IPS-18a (cell line): ENCODE data around the gene FBLN1.
A peak's percentile ranks its signal among the peaks of the same experiment; 100 is the strongest.

ENCODE experiments used
- H3K27ac ChIP-seq: one replicate; pipeline ENCODE4 v1.5.1; 2013; ENCODE audit warnings: low read length
- H3K27me3 ChIP-seq: one replicate; pipeline ENCODE4 v1.6.1; 2013; ENCODE audit warnings: mild to moderate bottlenecking, low read length; ENCODE audit not compliant: control insufficient read depth, insufficient read depth
- H3K36me3 ChIP-seq: one replicate; pipeline ENCODE4 v1.6.1; 2013; ENCODE audit warnings: low read depth, low read length; ENCODE audit not compliant: control insufficient read depth
- H3K4me1 ChIP-seq: one replicate; pipeline ENCODE4 v1.6.1; 2013; ENCODE audit warnings: low read depth, low read length; ENCODE audit not compliant: control insufficient read depth
- H3K4me3 ChIP-seq: one replicate; pipeline ENCODE4 v1.5.1; 2013; ENCODE audit warnings: low read length
- H3K9ac ChIP-seq: one replicate; pipeline ENCODE4 v1.6.1; 2013; ENCODE audit warnings: mild to moderate bottlenecking, low read length, moderate library complexity
- H3K9me3 ChIP-seq: one replicate; pipeline ENCODE4 v1.6.1; 2013; ENCODE audit warnings: low read depth, low read length; ENCODE audit not compliant: control insufficient read depth

Gene FBLN1

DNA sequence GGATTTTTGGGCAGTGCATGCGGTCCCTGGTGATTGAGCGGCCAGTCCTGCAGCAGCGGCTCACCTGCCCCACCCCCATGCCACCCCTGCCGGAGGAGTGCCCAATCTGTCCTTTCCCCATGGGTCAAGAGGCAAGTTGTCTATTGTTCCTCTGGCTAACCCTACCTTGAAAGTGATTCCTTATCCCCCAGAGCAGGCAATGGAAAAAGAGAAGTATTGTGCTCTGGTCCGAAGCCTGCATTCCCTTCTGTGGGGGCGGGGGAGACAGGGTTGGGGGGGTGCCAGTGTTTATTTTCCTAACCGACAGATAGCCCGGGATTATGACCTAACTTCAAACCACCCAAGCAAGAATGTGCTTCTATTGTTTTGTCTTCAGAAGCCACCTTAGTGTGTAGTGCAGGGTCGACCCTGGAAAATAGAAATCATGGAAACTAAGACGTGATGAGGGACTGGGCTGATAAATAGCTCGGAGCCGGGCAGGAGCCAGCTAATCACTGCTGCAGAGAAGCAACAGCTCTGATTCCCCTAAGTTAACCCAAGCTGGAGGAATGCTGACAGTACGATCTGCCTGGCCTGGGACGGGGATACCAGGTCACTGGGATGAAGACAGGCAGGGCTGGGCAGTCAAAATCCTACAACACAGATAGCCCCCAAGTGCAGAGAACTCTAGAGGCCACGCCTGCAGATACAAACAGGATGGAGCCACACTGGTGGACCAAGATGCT is 130.3 kb downstream of the FBLN1 start:
- Histone ChIP-seq H3K9me3 (no peaks in the 10 kb centered on the region), H3K4me3 (no peak overlapping the region), H3K27ac (no peak overlapping the region), H3K27me3 (no peaks in the 10 kb centered on the region), H3K9ac (no peak overlapping the region), H3K4me1 (peaks cover 30% of the 10 kb centered on the region), H3K36me3 (no peaks in the 10 kb centered on the region)

DNA sequence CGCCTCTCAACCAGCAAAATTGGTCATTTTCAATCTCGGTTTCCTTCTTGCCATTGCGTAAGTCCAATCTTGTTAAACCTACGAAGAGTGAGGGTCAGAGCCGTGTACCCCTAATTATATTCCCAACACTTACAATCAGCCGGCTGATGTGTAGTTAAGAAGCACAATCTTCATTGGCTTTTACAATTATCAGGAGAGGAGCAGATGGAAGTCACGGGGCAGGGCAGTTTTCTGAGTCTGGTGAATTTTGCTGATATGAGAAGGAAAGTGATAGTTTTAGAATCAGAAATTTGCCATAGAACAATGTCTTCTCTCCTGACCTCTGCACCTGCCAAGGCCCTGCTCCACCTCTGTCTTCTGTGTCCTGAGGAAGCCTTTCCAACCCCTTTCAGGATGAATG is 134.0 kb downstream of the FBLN1 start:
- Histone ChIP-seq H3K9me3 (no peaks in the 10 kb centered on the region), H3K4me3 (no peak overlapping the region), H3K27me3 (peaks cover 4% of the 10 kb centered on the region), H3K9ac (no peak overlapping the region), H3K4me1 (peaks cover 11% of the 10 kb centered on the region), H3K36me3 (no peaks in the 10 kb centered on the region), H3K27ac (no peak overlapping the region)

DNA sequence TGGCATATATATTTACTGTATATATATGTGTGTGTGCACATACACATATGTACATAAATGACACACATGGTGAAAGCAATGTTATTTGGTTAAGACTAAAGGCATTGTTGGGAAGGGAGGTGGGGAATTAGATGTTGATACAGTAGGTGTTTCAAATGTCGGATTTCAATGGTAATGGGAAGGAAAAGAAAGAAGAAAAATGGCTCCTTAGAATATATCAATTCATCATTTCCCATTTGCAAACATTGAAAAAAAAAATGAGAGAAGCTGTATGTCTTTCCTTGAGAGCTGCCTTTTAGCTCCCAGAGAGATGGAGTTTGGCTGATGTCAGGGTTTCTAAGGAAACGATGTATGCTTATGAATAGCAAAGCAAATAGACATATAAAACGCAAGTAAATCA is 135.5 kb downstream of the FBLN1 start:
- H3K4me3 ChIP-seq: no peak overlapping the region
- H3K4me1 ChIP-seq: peaks cover 1% of the 10 kb centered on the region
- no peak overlapping the region for H3K9ac ChIP-seq
- H3K27me3 ChIP-seq: peaks cover 4% of the 10 kb centered on the region
- H3K9me3 ChIP-seq: no peaks in the 10 kb centered on the region
- no peaks in the 10 kb centered on the region for H3K36me3 ChIP-seq
- no peak overlapping the region for H3K27ac ChIP-seq

DNA sequence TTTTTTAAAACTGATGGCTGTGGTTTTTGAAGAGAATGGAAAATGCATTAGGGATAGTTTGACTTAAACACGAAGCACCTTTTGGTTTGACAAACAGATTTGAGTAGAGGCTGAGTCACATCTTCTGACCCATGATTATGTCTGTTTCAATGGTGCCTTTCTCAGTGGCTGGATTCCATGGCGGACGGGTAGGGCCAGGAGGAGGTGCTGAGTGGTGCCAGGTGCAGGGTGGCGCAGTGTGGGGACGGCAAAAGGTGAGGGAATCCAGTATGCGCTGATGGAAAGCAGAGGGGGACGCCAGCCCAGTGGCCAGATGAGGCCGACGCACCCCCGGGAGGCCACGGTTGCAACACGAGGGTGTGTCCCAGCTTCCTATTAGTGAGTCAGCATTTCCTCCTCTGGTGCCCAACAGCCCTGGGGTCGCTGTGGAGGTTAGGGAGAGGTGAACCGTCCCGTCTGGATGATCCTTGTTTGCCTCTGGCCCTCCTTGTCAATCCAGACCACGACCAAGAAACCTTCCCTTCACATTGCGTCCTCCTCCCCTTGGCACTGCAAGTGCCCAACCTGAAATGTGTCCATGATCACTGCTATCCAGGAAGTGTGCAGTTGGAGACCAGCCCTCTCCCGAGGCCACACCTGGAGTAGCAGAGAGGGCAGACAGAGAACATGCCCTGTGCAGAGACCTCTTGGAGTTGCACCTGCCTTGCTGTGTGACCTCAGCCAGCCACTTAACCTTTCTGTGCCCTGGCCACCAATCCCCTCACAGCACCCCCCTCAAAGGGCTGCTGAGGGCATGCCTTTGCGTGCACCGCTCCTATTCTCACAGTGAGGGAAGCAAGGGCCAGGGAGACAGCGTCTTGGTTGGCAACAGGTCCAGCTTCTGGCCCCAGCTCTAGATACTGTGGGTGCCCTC is 136.4 kb downstream of the FBLN1 start:
- Histone ChIP-seq H3K4me1 (no peaks in the 10 kb centered on the region), H3K4me3 (no peak overlapping the region), H3K27ac (no peak overlapping the region), H3K9me3 (no peaks in the 10 kb centered on the region), H3K9ac (no peak overlapping the region), H3K27me3 (peaks cover 4% of the 10 kb centered on the region), H3K36me3 (no peaks in the 10 kb centered on the region)

DNA sequence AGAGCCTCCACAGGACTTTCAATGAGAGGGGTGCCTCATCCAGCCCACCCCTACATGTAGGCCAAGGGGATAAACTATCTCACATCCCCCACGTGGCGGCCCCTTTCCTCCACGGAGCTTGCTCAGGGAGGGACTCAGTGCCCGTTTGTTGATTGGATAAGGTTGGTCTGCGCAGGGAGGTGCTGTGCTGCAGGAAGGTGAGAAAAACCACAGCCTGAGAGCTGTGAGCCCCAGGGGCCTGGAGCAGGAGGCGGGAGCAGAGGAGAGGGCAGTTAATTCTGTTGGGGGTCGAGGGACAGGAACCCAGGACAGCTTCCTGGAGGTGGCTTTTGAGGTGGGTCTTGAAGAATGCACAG is 137.0 kb downstream of the FBLN1 start:
- Histone ChIP-seq H3K4me1 (no peaks in the 10 kb centered on the region), H3K9ac (no peak overlapping the region), H3K27ac (no peak overlapping the region), H3K9me3 (no peaks in the 10 kb centered on the region), H3K4me3 (no peak overlapping the region), H3K36me3 (no peaks in the 10 kb centered on the region), H3K27me3 (peaks cover 9% of the 10 kb centered on the region)

DNA sequence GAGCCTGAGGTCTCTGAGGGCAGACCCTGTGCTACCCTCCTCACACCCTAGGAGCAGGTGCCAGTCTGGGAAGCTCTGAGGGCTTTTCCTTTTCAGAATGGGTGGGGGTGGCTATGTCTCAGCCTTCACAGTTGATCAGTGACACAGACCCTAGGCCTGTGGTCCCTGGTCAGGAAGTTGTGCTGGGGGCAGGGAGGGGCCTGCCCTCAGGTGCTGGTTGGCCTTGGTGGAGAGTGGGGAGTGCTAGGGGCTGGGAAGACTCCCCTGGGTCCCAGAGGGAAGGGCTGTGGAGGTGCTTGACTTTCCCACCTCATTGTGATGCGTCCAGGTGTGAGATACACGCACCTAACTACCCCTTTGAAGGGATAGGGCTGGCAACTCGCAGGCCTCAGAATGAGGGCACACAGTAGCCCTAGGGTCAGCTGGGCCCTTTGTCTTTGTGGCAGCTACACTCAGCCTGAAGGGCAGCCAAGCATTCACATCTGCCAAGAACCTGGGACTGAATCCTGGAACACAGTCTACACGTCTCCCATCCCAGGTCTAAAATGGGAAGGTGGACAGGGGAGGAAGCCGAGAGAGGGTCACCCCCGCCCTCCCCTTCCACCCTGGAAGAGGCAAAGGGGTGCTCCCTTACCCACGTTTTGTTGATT is 137.7 kb downstream of the FBLN1 start:
- Histone ChIP-seq H3K27me3 (peaks cover 16% of the 10 kb centered on the region), H3K4me1 (no peaks in the 10 kb centered on the region), H3K36me3 (no peaks in the 10 kb centered on the region), H3K27ac (no peak overlapping the region), H3K4me3 (no peak overlapping the region), H3K9ac (no peak overlapping the region), H3K9me3 (no peaks in the 10 kb centered on the region)

DNA sequence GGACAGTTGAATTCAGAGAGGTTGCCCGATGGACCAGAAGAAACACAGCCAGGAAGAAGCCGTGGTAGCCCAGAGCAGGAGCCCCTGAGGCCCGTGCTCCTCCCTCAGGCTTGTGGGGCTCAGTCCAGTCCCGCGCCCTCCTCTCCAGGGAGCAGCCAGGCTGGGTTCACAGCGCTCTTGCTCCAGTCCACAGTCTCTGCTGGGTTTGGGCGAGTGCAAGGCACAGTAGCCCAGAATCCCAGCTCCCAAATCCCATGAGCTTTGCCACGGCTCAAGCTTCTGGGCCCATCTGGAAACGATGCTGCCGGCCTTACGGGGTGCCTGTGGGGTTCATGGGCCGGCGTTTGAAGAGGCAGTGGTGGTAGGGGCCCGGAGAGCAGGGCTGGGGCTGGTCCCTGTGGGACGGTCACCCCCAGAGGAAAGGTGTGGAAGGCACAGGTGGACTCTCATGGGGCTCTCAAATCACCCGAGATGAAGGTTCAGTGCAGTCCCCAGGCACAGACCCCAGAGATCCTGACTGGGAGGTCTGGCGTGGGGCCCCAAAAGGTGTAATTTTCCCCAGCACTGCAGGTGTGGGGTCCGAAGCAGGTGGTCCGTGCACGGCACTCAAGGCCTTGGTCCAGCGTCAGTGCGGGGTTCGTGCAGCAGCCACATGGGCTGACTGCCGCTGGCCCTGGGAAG is 138.4 kb downstream of the FBLN1 start:
- no peak overlapping the region for H3K4me3 ChIP-seq
- H3K27me3 ChIP-seq: peaks cover 20% of the 10 kb centered on the region
- no peaks in the 10 kb centered on the region for H3K36me3 ChIP-seq
- no peaks in the 10 kb centered on the region for H3K4me1 ChIP-seq
- H3K9me3 ChIP-seq: no peaks in the 10 kb centered on the region
- no peak overlapping the region for H3K27ac ChIP-seq
- no peak overlapping the region for H3K9ac ChIP-seq

DNA sequence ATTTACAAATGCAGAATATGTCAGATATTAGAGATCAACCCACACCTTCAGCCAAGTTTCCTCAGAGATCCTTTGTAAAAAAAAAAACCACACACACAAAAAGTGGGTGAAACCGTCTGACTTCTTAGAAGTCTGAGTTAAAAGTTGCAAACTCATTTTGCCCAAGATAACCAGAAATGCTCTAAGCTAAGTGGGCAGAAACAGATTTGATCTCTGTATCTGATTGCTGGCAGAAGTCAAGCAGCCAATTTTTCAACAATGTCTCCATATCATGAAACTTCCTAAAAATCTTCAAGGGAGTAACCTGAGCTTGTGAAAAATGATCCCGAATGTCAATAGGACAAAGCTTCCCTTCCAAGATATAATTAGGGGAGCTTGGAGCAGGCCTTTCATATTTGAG is 140.3 kb downstream of the FBLN1 start:
- H3K36me3 ChIP-seq: no peaks in the 10 kb centered on the region
- H3K27me3 ChIP-seq: peaks cover 25% of the 10 kb centered on the region
- no peak overlapping the region for H3K27ac ChIP-seq
- H3K9me3 ChIP-seq: no peaks in the 10 kb centered on the region
- no peak overlapping the region for H3K4me3 ChIP-seq
- no peaks in the 10 kb centered on the region for H3K4me1 ChIP-seq
- H3K9ac ChIP-seq: no peak overlapping the region

DNA sequence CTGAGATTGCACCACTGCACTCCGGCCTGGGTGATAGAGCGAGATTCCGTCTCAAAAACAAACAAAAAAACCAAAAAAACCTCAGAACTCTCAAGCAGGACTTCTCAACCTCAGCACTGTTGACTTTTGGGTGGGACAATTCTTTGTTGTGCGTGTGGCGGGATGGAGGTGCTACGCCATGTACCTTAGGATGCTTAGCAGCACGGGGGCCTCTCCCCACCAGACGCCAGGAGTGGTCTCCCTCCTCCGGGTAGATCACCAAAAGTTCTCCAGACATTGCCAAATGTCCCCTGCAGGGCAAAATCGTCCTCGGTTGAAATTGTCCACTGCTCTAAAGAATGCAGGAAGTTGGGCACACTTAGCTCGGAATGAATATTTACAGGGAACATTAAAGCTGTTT is 142.0 kb downstream of the FBLN1 start:
- no peak overlapping the region for H3K9ac ChIP-seq
- H3K27me3 ChIP-seq: peaks cover 21% of the 10 kb centered on the region
- no peak overlapping the region for H3K4me3 ChIP-seq
- H3K27ac ChIP-seq: no peak overlapping the region
- no peaks in the 10 kb centered on the region for H3K36me3 ChIP-seq
- H3K9me3 ChIP-seq: no peaks in the 10 kb centered on the region
- no peaks in the 10 kb centered on the region for H3K4me1 ChIP-seq

DNA sequence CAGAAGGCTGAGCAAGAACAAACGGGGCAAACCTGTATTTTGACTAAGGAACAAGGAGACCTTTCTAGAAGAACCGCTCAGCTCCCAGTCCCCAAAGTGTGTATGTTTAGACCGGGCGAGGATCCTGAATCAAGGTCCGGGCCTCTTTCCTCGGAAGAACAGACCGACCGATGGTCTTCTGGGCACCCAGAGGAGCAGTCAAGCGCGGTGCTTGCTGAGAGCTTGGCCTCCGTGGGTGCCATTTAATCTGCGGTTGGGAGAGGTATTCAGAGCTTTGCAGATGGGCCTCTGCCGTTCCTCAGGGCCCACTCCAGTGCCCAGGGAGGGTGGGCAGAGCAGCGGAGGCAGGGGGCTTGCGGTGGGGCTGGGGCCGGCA is 142.5 kb downstream of the FBLN1 start:
- H3K9me3 ChIP-seq: no peaks in the 10 kb centered on the region
- H3K9ac ChIP-seq: no peak overlapping the region
- peaks cover 21% of the 10 kb centered on the region for H3K27me3 ChIP-seq
- no peaks in the 10 kb centered on the region for H3K36me3 ChIP-seq
- no peaks in the 10 kb centered on the region for H3K4me1 ChIP-seq
- peak overlapping the region; percentile 25 for H3K4me3 ChIP-seq
- H3K27ac ChIP-seq: no peak overlapping the region
